Measurements from ENCODE around the gene CIZ1.

DNA sequence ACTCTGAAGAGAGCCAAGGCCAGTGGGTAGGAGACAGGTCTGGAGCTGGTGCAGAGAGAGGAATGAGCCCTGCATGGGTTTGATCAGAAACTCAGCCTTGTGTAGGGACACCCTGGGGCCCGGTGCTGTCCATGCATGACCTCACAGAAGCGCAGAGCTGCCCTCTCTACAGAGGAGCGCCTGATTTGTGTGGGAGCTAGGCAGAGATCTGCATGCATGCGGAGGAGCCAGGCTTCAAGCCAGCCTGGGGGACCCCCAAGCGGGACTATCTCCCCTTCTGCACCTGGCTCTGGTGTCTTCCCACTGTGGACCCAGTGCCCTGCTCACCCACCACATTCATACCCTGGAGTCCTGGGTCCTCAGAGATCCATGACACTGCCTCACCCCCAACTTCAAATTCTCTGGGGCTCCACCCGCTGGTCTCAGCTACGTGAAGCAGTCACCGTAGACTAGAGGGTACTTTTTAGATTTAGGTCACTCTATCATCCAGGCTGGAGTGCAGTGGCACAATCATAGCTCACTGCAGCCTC is 44.7 kb downstream of the CIZ1 start:
- TF ChIP-seq EZH2 (IDR thresholded peaks at IDR 0.05; ENCODE audit: insufficient read depth, poor library complexity, severe bottlenecking) (no peak), EZH2phosphoT487 (IDR thresholded peaks at IDR 0.05; ENCODE audit: insufficient read depth, low read depth) (no peak)
